CD8-positive, alpha-beta memory T cell (primary cell): ENCODE data around the gene HNRNPLL. TPM values are rescaled to one million over a fixed set of nuclear protein-coding genes. Genes with fewer than 3 reads are reported as not detected.
"Not testable (repeated sequence)": the region's sequence is repeated elsewhere in the genome, so short reads cannot be mapped to it uniquely, and the experiment has no call there.

Experiments used
- CTCF ChIA-PET: fragments of 350-600 bp; sonication (Branson Sonifier 250); formaldehyde crosslinking; loops from one replicate; lab custom pipeline; 2021; ENCODE audit warnings: antibody characterized with exemption; lab: Charles Lee
- POLR2A ChIA-PET: fragments of 350-600 bp; sonication (Branson Sonifier 250); formaldehyde crosslinking; loops from one replicate; lab custom pipeline; 2021; ENCODE audit warnings: antibody characterized with exemption; lab: Charles Lee
- DNase-seq, 5 donors: peaks; one replicate each; pipeline versions ENCODE4 v3.0.0 to v3.0.0-alpha.2; 2020 to 2022; ENCODE audit warnings: mixed read lengths in 1 of 5
- H3K27ac ChIP-seq: one replicate; pipeline ENCODE4 v1.7.0; 2013; ENCODE audit warnings: low read depth, mild to moderate bottlenecking, low read length, moderate library complexity
- H3K27me3 ChIP-seq: 2 replicates; pipeline ENCODE4 v1.7.0; 2013; ENCODE audit warnings: low read length, mild to moderate bottlenecking; ENCODE audit not compliant: insufficient read depth, poor library complexity, severe bottlenecking
- H3K36me3 ChIP-seq: 2 replicates; pipeline ENCODE4 v1.7.0; 2013; ENCODE audit warnings: mild to moderate bottlenecking, low read length, moderate library complexity; ENCODE audit not compliant: insufficient read depth
- H3K4me1 ChIP-seq: 2 replicates; pipeline ENCODE4 v1.7.0; 2013; ENCODE audit warnings: mild to moderate bottlenecking, low read length, moderate library complexity; ENCODE audit not compliant: insufficient read depth
- H3K4me3 ChIP-seq: 2 replicates; pipeline ENCODE4 v1.7.0; 2013; ENCODE audit warnings: mild to moderate bottlenecking, low read length
- H3K9me3 ChIP-seq: 2 replicates; pipeline ENCODE4 v1.7.0; 2013; ENCODE audit warnings: mild to moderate bottlenecking, low read length
- H3K27ac Mint-ChIP-seq, 8 donors: one replicate each; pipeline ENCODE4 v1.8.0; 2020 to 2021; ENCODE audit warnings: mixed read lengths in 8 of 8, mild to moderate bottlenecking in 6 of 8, inconsistent platforms in 3 of 8, moderate library complexity in 3 of 8
- H3K27me3 Mint-ChIP-seq, 2 donors: one replicate each; pipeline ENCODE4 v1.8.0; 2020 to 2021; ENCODE audit warnings: mixed read lengths in 2 of 2, mild to moderate bottlenecking in 1 of 2, moderate library complexity in 1 of 2
- H3K36me3 Mint-ChIP-seq, 3 donors: one replicate each; pipeline ENCODE4 v1.8.0; 2020 to 2021; ENCODE audit warnings: mixed read lengths in 3 of 3, inconsistent platforms in 1 of 3, mild to moderate bottlenecking in 1 of 3
- H3K4me1 Mint-ChIP-seq, 3 donors: one replicate each; pipeline ENCODE4 v1.8.0; 2020 to 2021; ENCODE audit warnings: mixed read lengths in 3 of 3, inconsistent platforms in 1 of 3, mild to moderate bottlenecking in 1 of 3
- H3K4me3 Mint-ChIP-seq, 7 donors: one replicate each; pipeline ENCODE4 v1.8.0; 2020 to 2021; ENCODE audit warnings: mixed read lengths in 7 of 7, mild to moderate bottlenecking in 6 of 7, moderate library complexity in 4 of 7, inconsistent platforms in 2 of 7
- H3K9me3 Mint-ChIP-seq, 5 donors: one replicate each; pipeline ENCODE4 v1.8.0; 2020 to 2022; ENCODE audit warnings: mixed read lengths in 5 of 5, mild to moderate bottlenecking in 3 of 5, moderate library complexity in 2 of 5, inconsistent platforms in 1 of 5
- polyA plus RNA-seq: library from polyadenylated mRNA; unstranded; fragments of 300-500 nt; fragmentation: Illumina TruSeq; gene quantifications from one replicate; pipeline ENCODE4 v1.2.3, GENCODE V29; 2021
- total RNA-seq, 2 experiments: library from RNA; stranded (reverse); gene quantifications; one replicate each; pipeline ENCODE4 v1.2.3, GENCODE V29; 2021

The HNRNPLL gene
- total and polyA plus RNA-seq, 3 experiments from 2014 or later = 65.4 to 80.8 (median 77.4) TPM

- Mint-ChIP-seq H3K4me3 (no peak overlapping the region), H3K4me1 (peaks cover 10 to 16% (median 10%) of the 10 kb centered on the region in 3 donors), H3K9me3 (no peaks in the 10 kb centered on the region), H3K27me3 (peaks cover 0 to 1% of the 10 kb centered on the region in 2 donors), H3K27ac (peak overlapping the region in 1 of 8 donors; percentile 8), H3K36me3 (peaks cover 0 to 2% (median 0%) of the 10 kb centered on the region in 3 donors)
- Histone ChIP-seq H3K9me3 (no peaks in the 10 kb centered on the region), H3K4me3 (no peak overlapping the region), H3K4me1 (no peaks in the 10 kb centered on the region), H3K27ac (no peak overlapping the region), H3K27me3 (no peaks in the 10 kb centered on the region), H3K36me3 (no peaks in the 10 kb centered on the region)
- POLR2A ChIA-PET = no interaction called here
- no peak for DNase-seq
- CTCF ChIA-PET = interaction anchor here (0.8 to 1.2 kb wide), 4 partner anchors 9 to 35 kb away, joined by 3 to 5 read pairs (median 3); no protein-coding TSS in a partner anchor
These were observed 14.6 kb upstream of the HNRNPLL start for GRCh38 chr2:38617301-38617700.

DNA sequence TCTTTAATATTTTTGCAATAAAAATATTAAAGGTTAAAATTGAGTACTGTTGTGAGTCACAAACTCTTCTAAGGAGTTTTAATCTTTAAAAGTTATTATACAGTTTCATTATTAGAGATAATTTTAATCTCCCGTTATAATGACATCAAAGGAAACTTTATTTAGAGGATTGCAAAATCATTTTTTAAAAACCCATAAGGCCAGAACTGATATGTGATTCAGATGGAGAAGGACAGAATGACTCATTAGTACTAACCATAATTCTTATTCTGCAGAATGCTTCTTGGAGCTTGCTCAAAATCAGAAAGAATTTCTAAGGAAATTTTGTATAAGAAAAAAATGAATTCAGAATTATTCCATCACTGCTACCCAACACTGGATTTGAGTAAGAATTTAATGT is 12.5 kb upstream of the HNRNPLL start:
- Mint-ChIP-seq H3K27ac (no peak overlapping the region), H3K27me3 (peaks cover 0 to 1% of the 10 kb centered on the region in 2 donors), H3K4me1 (peaks cover 20 to 36% (median 25%) of the 10 kb centered on the region in 3 donors), H3K36me3 (peaks cover 0 to 2% (median 0%) of the 10 kb centered on the region in 3 donors), H3K4me3 (no peak overlapping the region), H3K9me3 (no peaks in the 10 kb centered on the region)
- no peaks in the 10 kb centered on the region for H3K4me1 ChIP-seq
- H3K36me3 ChIP-seq = no peaks in the 10 kb centered on the region
- no peaks in the 10 kb centered on the region for H3K9me3 ChIP-seq
- H3K27me3 ChIP-seq = no peaks in the 10 kb centered on the region
- H3K4me3 ChIP-seq = no peak overlapping the region
- CTCF ChIA-PET = interaction anchor here (0.8 kb wide), 1 partner anchor 12 kb away, joined by 3 read pairs; no protein-coding TSS in a partner anchor
- H3K27ac ChIP-seq = no peak overlapping the region
- POLR2A ChIA-PET = no interaction called here
- no peak for DNase-seq

DNA sequence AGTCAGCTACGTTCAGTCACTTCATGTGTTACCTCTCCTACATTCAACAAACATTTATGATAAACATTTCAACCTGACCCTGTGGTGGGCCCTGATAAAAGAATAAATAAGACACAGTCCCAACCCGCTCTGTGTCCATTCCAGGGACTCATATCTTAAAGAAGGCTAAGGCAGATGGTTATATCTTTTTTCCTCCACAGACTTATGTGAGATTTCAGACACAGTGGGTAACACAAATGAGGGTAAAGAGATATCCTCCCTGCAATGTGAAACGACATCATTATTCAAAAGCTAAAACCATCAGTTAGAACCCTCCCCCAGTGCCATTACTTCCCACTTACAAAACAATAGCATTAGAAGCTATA is 11.1 kb upstream of the HNRNPLL start:
- Histone ChIP-seq H3K27me3 (no peaks in the 10 kb centered on the region), H3K4me3 (no peak overlapping the region), H3K27ac (no peak overlapping the region), H3K36me3 (no peaks in the 10 kb centered on the region), H3K4me1 (peaks cover 3% of the 10 kb centered on the region), H3K9me3 (no peaks in the 10 kb centered on the region)
- no peaks in the 10 kb centered on the region for H3K9me3 Mint-ChIP-seq
- H3K4me3 Mint-ChIP-seq = peak overlapping the region in 1 of 7 donors; percentile 29
- H3K27me3 Mint-ChIP-seq = peaks cover 0 to 1% of the 10 kb centered on the region in 2 donors
- peaks cover 30 to 48% (median 38%) of the 10 kb centered on the region in 3 donors for H3K4me1 Mint-ChIP-seq
- CTCF ChIA-PET = interaction anchor here (1.5 to 3.7 kb wide), 4 partner anchors 11 to 50 kb away, joined by 3 to 19 read pairs (median 5); partner anchors contain the start of gene HNRNPLL
- POLR2A ChIA-PET = no interaction called here
- DNase-seq = no peak
- peak overlapping the region in 1 of 8 donors; percentile 2 for H3K27ac Mint-ChIP-seq
- peaks cover 0 to 2% (median 0%) of the 10 kb centered on the region in 3 donors for H3K36me3 Mint-ChIP-seq

- peaks cover 33 to 52% (median 42%) of the 10 kb centered on the region in 3 donors for H3K4me1 Mint-ChIP-seq
- CTCF ChIA-PET = interaction anchor here (0.7 to 3.7 kb wide), 7 partner anchors 10 to 128 kb away, joined by 3 to 19 read pairs (median 3); partner anchors contain the start of gene HNRNPLL
These were observed 10.6 kb upstream of the HNRNPLL start for GRCh38 chr2:38613126-38613848.

DNA sequence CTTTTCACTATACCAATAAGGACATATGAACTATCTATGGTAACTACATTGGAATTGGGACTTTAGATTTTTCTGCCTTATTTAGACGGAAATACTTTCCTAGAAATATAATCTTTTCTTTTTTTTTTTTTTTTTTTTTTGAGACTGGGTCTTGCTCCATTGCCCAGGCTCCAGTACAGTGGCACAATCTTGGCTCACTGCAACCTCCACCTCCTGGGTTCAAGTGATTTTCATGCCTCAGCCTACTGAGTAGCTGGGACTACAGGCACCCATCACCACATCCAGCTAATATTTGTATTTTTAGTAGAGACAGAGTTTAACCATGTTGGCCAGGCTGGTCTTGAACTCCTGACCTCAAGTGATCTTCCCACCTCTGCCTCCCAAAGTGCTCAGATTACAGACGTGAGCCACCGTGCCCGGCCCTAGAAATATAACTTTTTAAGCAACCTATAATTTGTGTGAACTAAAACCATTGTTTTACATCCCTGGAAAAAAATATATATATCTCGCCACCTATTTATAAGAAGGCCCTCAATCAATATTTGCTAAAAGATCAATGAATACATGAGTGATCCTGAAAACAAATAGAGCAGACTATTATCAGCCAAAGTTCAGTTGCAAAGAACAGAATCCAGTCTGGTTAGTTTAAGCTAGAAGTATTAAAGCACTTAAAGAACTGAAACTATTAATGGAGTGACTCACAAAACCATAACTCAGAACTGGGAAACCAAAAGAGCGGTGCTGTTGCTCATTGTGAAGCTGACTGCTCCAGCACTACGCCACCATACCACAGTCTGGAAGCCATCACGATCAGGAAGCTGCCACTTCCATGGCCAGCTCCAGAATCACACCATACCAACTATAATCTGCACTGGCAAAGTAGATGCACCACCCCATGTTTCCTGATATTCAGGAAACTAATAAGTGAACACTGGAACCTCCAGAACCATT is 8.4 kb upstream of the HNRNPLL start:
- peak overlapping the region in 5 of 8 donors; percentile 24 to 84 (median 79) for H3K27ac Mint-ChIP-seq

More at GRCh38 chr2:38613126-38613848, 10.6 kb upstream of the HNRNPLL start:
- H3K9me3 ChIP-seq = no peaks in the 10 kb centered on the region
- H3K27ac ChIP-seq = no peak overlapping the region
- H3K9me3 Mint-ChIP-seq = no peaks in the 10 kb centered on the region
- H3K36me3 Mint-ChIP-seq = peaks cover 0 to 2% (median 0%) of the 10 kb centered on the region in 3 donors
- POLR2A ChIA-PET = interaction anchor here (0.6 to 1.0 kb wide), 2 partner anchors 12 to 52 kb away, joined by 3 to 4 read pairs; no protein-coding TSS in a partner anchor
- no peak for DNase-seq
- peaks cover 0 to 1% of the 10 kb centered on the region in 2 donors for H3K27me3 Mint-ChIP-seq
- no peaks in the 10 kb centered on the region for H3K36me3 ChIP-seq
- no peaks in the 10 kb centered on the region for H3K27me3 ChIP-seq
- H3K27ac Mint-ChIP-seq = peak overlapping the region in 2 of 8 donors; percentile 35 to 61
- H3K4me3 Mint-ChIP-seq = peak overlapping the region in 1 of 7 donors; percentile 85
- H3K4me1 ChIP-seq = peaks cover 5% of the 10 kb centered on the region
- no peak overlapping the region for H3K4me3 ChIP-seq

GRCh38 chr2:38609246-38609645 is 6.5 kb upstream of the HNRNPLL start:
- Mint-ChIP-seq H3K4me3 (peak overlapping the region in 2 of 7 donors; percentile 0 to 10), H3K4me1 (peaks cover 41 to 71% (median 57%) of the 10 kb centered on the region in 3 donors), H3K27ac (peak overlapping the region in 4 of 8 donors; percentile 6 to 52 (median 36))
- not testable (repeated sequence) for H3K27me3 Mint-ChIP-seq, H3K9me3 Mint-ChIP-seq, DNase-seq, H3K4me1 ChIP-seq, H3K36me3 Mint-ChIP-seq, H3K4me3 ChIP-seq, H3K36me3 ChIP-seq, H3K9me3 ChIP-seq, H3K27ac ChIP-seq, H3K27me3 ChIP-seq
- CTCF ChIA-PET = interaction anchor here (1.2 kb wide), 1 partner anchor 65 kb away, joined by 3 read pairs; no protein-coding TSS in a partner anchor
- POLR2A ChIA-PET = interaction anchor here (0.6 kb wide), 1 partner anchor 50 kb away, joined by 3 read pairs; no protein-coding TSS in a partner anchor

More for the DNA sequence above, 8.4 kb upstream of the HNRNPLL start:
- Histone ChIP-seq H3K27me3 (no peaks in the 10 kb centered on the region), H3K9me3 (no peaks in the 10 kb centered on the region), H3K36me3 (no peaks in the 10 kb centered on the region), H3K4me3 (no peak overlapping the region), H3K27ac (no peak overlapping the region), H3K4me1 (peaks cover 5% of the 10 kb centered on the region)
- DNase-seq = peak in 1 of 5 donors; percentile 57
- H3K4me3 Mint-ChIP-seq = peak overlapping the region in 6 of 7 donors; percentile 23 to 90 (median 68)
- ChIA-PET CTCF (interaction anchor here (0.8 to 3.7 kb wide), 13 partner anchors 8 to 140 kb away, joined by 3 to 19 read pairs (median 3); partner anchors contain the start of genes GALM, HNRNPLL and SRSF7), POLR2A (interaction anchor here (0.9 to 1.4 kb wide), 4 partner anchors 8 to 140 kb away, joined by 3 to 6 read pairs (median 4); partner anchors contain the start of genes HNRNPLL and SRSF7)
- no peaks in the 10 kb centered on the region for H3K9me3 Mint-ChIP-seq
- H3K36me3 Mint-ChIP-seq = peaks cover 0 to under 1% (median 0%) of the 10 kb centered on the region in 3 donors
- H3K27me3 Mint-ChIP-seq = no peaks in the 10 kb centered on the region
- H3K4me1 Mint-ChIP-seq = peaks cover 38 to 60% (median 51%) of the 10 kb centered on the region in 3 donors

- no peaks in the 10 kb centered on the region for H3K36me3 ChIP-seq
- peaks cover 45 to 72% (median 62%) of the 10 kb centered on the region in 3 donors for H3K4me1 Mint-ChIP-seq
- no peaks in the 10 kb centered on the region for H3K9me3 ChIP-seq
- H3K9me3 Mint-ChIP-seq = no peaks in the 10 kb centered on the region
- ChIA-PET CTCF (interaction anchor here (1.2 kb wide), 1 partner anchor 65 kb away, joined by 3 read pairs; no protein-coding TSS in a partner anchor), POLR2A (no interaction called here)
- peak overlapping the region in 3 of 7 donors; percentile 0 to 10 (median 2) for H3K4me3 Mint-ChIP-seq
- peaks cover 10% of the 10 kb centered on the region for H3K4me1 ChIP-seq
- no peak for DNase-seq
- H3K27ac ChIP-seq = no peak overlapping the region
- no peaks in the 10 kb centered on the region for H3K27me3 ChIP-seq
- H3K27ac Mint-ChIP-seq = peak overlapping the region in 4 of 8 donors; percentile 6 to 52 (median 36)
- H3K36me3 Mint-ChIP-seq = no peaks in the 10 kb centered on the region
- no peaks in the 10 kb centered on the region for H3K27me3 Mint-ChIP-seq
- H3K4me3 ChIP-seq = no peak overlapping the region
These were observed 6.0 kb upstream of the HNRNPLL start for GRCh38 chr2:38608755-38609154.
